HAP-1 (cell line): ENCODE data around the gene MRPL23.
"Not testable (repeated sequence)": the region's sequence is repeated elsewhere in the genome, so short reads cannot be mapped to it uniquely, and the experiment has no call there.

Experiments used
- DNase-seq, 2 experiments: peaks; one replicate each; pipeline ENCODE4 v3.0.0-alpha.2; 2016 to 2020; ENCODE audit warnings: low spot score in 2 of 2
- H3K27me3 ChIP-seq: fragments of 250-450 bp; sonication (Bioruptor Pico); 2 replicates; pipeline ENCODE4 v1.5.1; 2020; ENCODE audit warnings: low read depth, mild to moderate bottlenecking, moderate library complexity
- H3K36me3 ChIP-seq: fragments of 250-450 bp; sonication (Bioruptor Pico); replicated peaks from 2 replicates; pipeline ENCODE4 v1.5.1; 2020; ENCODE audit warnings: mild to moderate bottlenecking
- H3K4me1 ChIP-seq: fragments of 250-450 bp; sonication (Bioruptor Pico); 2 replicates; pipeline ENCODE4 v1.5.1; 2020; ENCODE audit warnings: mild to moderate bottlenecking
- H3K4me3 ChIP-seq: fragments of 250-450 bp; sonication (Bioruptor Pico); 2 replicates; pipeline ENCODE4 v1.5.1; 2020; ENCODE audit warnings: mild to moderate bottlenecking, moderate library complexity
- H3K9me3 ChIP-seq: fragments of 250-450 bp; sonication (Bioruptor Pico); 2 replicates; pipeline ENCODE4 v1.5.1; 2020; ENCODE audit warnings: mild to moderate bottlenecking, moderate library complexity
- in situ Hi-C: fragments of 300-500 bp; cut with MboI; formaldehyde crosslinking; loops from 3 replicates; pipeline ENCODE4 v1.14.3; 2020; ENCODE audit warnings: low sequenced_read_pairs, inconsistent platforms, mixed read lengths

MRPL23 gene

DNA sequence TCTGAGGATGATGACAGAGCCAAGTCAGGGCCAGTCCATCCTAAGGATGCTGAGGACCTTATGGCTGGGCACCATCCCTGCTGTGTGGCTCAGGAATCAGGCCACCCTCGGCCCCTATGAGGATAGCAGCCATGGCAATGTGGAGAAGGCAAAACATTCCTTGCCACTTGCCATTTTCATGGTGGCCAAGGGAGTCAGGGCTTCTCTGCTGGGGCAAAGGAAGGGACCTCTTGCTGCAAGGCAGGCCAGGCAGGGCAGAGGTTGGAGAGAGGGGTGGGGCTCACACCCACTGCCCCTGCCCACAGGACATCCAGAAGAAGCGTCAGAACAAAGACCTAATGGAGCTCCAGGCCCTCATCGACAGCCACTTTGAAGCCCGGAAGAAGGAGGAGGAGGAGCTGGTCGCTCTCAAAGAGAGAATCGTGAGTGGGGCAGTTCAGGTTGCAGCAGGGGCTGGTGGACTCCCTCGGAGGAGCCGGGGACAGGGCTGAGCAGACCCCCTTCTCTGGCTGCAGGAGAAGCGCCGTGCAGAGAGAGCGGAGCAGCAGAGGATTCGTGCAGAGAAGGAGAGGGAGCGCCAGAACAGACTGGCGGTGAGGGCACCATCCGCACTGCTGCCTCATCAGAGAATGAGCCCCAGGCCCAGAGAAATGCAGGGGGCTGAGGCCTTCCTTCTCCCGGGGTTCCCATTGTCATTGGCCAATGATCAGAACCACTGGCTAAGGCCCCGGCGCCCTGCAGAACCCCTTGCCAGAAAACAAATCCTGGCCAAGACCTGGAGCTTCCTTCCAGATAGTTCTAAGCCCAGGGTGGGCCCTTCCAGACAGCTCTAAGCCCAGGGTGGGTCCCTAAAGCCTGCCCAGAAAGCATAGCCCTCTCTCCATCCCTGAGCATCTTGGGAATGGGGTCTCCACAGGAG, 13.5 kb upstream of the MRPL23 start:
- in situ Hi-C loops = no loop called here
- Histone ChIP-seq H3K36me3 (no peaks in the 10 kb centered on the region), H3K4me1 (no peaks in the 10 kb centered on the region), H3K4me3 (no peak overlapping the region), H3K27me3 (no peaks in the 10 kb centered on the region), H3K9me3 (no peaks in the 10 kb centered on the region)
- no peak for DNase-seq

DNA sequence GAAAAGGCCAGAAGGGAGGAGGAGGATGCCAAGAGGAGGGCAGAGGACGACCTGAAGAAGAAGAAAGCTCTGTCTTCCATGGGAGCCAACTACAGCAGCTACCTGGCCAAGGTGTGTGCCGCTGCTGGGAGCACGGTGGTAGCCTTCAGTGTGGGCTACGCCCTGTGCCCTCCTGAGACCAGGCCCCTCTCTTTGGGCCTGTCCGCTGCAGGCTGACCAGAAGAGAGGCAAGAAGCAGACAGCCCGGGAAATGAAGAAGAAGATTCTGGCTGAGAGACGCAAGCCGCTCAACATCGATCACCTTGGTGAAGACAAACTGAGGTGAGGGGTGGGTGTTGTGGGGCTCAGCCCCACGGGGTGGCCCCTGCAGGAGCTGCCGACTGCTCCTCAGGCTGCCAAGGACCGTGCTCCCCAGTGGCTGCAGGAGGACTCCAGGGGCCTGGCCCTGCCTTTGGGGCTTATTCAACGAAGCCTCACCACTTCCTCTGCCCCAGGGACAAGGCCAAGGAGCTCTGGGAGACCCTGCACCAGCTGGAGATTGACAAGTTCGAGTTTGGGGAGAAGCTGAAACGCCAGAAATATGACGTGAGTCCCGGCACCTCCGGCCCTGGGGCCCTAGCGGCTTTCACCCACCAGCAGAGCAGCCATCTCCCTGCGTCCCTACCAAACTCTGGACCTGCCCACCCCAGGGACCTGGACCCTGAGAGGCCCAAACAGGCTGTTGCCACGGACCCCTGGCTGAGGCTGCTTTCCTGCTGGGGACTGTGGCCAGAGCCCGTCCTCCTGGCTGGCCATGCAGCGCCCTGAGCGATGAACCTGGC, 12.6 kb upstream of the MRPL23 start:
- Histone ChIP-seq H3K4me3 (no peak overlapping the region), H3K9me3 (no peaks in the 10 kb centered on the region), H3K36me3 (no peaks in the 10 kb centered on the region), H3K4me1 (no peaks in the 10 kb centered on the region), H3K27me3 (no peaks in the 10 kb centered on the region)
- in situ Hi-C loops = loop anchor here (5.0 kb wide), 1 partner anchor 32 kb away; no protein-coding TSS in a partner anchor
- no peak for DNase-seq

DNA sequence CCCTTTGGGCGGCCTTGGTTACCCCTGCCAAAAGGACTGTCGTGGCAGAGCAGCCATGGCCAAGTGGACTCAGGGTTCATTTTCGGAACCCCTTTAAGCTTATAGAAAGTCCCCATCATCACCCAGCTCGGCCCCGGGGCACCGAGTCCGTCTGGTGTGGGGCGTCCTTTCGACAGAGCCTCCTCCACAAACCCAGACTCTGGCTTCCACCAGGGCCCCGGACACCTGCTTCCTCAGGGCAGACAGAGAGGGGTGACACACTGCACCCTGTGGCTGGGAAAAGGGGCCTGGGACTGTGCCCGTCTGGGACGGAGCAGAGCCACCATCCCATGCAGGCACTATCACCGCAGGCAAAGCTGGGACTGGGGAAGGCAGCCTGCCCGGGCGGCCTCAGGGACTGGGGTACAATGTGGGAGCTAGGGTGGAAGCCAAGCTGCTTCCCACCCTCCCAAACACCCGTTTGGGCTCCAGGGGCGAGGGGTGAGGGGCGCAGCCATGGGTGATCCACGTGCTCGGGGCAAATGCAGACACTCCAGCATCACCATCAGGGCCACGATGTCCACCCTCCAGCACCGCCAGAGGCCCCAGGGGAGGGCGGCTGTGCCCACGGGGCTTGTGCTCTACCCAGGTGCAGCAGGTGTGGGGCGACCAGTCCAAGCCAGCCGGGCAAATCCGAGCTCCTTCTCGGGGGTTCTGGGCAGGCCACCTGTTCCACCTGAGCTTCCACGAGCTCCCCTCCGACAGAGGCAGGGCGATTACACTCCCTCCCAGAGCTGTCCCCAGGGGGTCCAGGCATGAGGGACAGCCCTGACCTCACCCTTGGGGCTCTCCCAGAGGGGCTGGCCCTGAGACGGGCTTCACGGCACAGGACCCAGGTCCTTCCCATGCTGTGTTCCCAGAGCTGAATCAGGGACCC, 11.7 kb upstream of the MRPL23 start:
- in situ Hi-C loops = loop anchor here (5.0 kb wide), 1 partner anchor 33 kb away; no protein-coding TSS in a partner anchor
- Histone ChIP-seq H3K4me1 (no peaks in the 10 kb centered on the region), H3K36me3 (no peaks in the 10 kb centered on the region), H3K9me3 (no peaks in the 10 kb centered on the region), H3K4me3 (no peak overlapping the region), H3K27me3 (no peaks in the 10 kb centered on the region)
- DNase-seq = no peak

DNA sequence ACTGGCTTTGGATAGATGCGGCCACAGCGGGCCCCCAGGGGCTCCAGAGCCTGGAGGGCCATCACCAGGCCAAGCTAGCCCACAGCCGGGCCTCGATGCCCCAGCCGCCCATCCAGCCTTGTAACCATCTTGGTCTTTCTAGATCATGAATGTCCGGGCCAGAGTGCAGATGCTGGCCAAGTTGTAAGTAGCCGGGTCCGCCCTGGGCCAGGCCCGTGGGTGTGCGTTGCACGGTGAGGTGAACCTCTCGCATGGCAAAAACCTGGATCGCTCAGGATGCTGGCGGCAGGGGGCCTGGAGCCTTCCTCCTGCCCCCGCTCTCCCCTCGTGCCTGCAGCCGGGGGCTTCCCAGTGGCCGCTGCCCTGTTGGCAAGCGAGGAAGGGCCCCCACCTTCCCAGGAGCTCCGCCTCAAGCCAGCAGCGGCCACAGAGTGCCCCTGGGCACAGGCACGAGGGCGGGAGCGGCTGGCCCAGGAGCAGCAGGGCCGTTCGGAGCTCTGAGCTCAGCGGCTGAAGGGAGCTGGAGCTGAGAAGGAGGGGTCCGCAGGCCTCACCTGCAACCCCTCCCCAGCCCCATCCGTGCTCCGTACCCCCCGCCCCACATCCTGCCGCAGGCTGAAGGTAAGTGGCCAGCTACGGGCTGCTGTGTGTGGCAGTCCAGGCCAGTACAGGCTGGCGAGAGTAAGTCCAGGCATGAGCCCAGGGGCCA, 10.9 kb upstream of the MRPL23 start:
- Histone ChIP-seq H3K4me1 (no peaks in the 10 kb centered on the region), H3K27me3 (no peaks in the 10 kb centered on the region), H3K4me3 (no peak overlapping the region), H3K36me3 (no peaks in the 10 kb centered on the region), H3K9me3 (no peaks in the 10 kb centered on the region)
- no peak for DNase-seq
- in situ Hi-C loops = loop anchor here (5.0 kb wide), 1 partner anchor 34 kb away; no protein-coding TSS in a partner anchor

DNA sequence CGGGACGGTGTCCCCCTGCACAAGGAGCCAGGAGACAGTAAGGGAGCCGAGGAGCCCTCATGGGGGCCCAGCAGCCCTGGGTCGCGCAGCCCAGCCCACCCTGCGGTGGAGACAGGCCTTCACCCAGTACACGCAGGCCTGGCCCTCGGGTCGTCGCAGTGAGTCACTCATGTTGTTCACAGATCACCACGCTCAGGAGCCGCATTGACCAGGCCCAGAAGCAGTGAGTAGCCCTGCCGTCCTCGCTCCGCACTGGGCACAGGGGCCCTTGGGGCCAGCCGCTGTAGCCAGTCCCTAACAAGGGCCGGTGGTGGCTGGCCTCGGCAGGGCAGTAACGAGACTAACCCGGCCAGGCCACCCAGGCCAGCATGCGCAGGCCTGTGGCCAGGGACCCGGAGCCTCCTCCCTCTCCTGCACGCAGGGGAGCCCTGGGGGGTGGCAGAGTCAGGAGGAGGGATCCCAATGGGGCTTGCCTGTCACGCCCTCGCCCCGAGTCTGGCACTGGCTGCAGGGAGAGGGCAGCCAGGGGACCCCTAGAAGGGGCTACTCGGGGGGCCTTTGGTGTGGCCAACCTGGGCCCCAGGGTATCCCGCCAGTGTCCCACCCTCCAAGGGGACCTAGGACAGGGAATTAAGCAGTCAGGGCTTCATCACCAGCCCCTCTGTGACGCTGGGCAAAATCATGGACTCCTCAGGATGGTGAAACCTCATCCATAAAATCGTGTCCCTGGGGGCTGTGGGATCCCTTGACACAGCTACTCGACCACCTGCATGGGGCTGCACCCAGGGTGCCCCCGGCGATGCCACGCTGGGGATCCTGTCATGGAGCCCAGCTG, 10.1 kb upstream of the MRPL23 start:
- no peaks in the 10 kb centered on the region for H3K27me3 ChIP-seq
- in situ Hi-C loops = loop anchor here (5.0 kb wide), 1 partner anchor 35 kb away; no protein-coding TSS in a partner anchor
- H3K4me1 ChIP-seq = no peaks in the 10 kb centered on the region

DNA sequence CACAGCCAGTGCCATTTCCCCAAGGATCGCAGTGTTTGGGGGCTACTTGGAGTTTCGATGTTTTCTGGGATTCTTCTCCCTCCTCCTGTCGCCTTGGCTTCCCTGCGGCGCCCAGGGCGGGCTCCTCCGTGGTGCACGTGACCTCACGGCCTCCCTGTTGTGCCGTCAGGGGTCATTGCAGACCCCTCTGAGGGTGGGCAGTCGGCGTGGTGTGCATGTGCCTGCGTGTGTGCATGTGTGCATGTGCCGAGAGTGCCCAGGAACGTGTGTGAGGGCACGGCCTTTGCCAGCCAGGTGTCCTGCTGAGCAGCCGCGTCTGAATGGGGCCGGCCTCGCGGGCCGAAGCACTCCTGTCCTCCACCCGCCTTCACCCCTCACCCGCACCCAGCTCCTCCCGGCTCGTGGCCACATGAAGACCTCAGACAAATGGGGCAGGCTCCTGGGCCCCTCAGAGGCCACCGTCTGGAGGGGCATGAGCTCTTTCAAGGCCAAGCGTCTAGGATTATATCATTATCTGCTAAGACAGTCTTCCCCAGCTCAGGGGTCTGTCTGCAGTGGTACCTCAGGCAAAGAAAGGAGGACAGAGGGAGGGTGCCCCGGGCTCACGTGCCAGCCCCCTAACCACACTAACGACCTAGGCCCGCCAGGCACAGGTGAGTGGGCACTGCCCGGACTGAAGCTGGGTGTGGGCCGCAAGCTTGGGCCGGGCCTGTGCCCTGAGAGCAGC, 9.4 kb upstream of the MRPL23 start:
- no peaks in the 10 kb centered on the region for H3K4me1 ChIP-seq
- no peak overlapping the region for H3K4me3 ChIP-seq
- H3K36me3 ChIP-seq = no peaks in the 10 kb centered on the region
- no peaks in the 10 kb centered on the region for H3K9me3 ChIP-seq
- in situ Hi-C loops = loop anchor here (5.0 kb wide), 1 partner anchor 35 kb away; no protein-coding TSS in a partner anchor
- H3K27me3 ChIP-seq = no peaks in the 10 kb centered on the region
- no peak for DNase-seq

More for the DNA sequence above, 10.1 kb upstream of the MRPL23 start:
- H3K9me3 ChIP-seq = no peaks in the 10 kb centered on the region
- DNase-seq = no peak
- no peak overlapping the region for H3K4me3 ChIP-seq
- no peaks in the 10 kb centered on the region for H3K36me3 ChIP-seq

DNA sequence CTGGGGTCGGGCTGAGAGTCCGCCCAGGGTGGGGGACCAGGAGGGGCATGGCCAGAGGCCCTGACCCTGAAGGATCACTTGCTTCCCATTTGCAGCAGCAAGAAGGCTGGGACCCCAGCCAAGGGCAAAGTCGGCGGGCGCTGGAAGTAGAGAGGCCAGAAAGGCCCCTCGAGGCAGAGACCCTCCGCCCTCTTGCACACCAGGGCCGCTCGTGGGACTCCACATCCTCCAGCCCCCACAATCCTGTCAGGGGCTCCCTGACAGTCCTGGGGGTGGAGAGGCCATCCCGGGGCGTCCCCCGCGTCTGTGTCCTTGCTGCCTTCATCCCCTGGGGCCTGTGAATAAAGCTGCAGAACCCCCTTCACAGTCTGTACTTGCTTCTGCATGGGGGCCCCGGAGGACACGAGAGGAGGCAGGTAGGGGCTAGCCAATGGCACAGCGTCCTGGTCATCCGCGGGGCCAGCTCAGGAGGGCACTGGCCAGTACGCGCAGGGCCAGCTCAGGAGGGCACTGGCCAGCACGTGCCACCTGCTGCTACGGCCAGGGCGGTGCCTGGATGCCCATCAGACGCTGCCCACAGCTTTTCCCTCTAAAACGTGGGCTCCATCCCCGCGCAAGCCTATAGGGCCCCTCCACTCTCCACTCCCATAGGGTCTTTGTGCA, 8.7 kb upstream of the MRPL23 start:
- no peaks in the 10 kb centered on the region for H3K4me1 ChIP-seq
- no peaks in the 10 kb centered on the region for H3K9me3 ChIP-seq
- H3K27me3 ChIP-seq = no peaks in the 10 kb centered on the region
- H3K36me3 ChIP-seq = no peaks in the 10 kb centered on the region
- in situ Hi-C loops = loop anchor here (5.0 kb wide), 1 partner anchor 36 kb away; no protein-coding TSS in a partner anchor
- DNase-seq = no peak
- no peak overlapping the region for H3K4me3 ChIP-seq

DNA sequence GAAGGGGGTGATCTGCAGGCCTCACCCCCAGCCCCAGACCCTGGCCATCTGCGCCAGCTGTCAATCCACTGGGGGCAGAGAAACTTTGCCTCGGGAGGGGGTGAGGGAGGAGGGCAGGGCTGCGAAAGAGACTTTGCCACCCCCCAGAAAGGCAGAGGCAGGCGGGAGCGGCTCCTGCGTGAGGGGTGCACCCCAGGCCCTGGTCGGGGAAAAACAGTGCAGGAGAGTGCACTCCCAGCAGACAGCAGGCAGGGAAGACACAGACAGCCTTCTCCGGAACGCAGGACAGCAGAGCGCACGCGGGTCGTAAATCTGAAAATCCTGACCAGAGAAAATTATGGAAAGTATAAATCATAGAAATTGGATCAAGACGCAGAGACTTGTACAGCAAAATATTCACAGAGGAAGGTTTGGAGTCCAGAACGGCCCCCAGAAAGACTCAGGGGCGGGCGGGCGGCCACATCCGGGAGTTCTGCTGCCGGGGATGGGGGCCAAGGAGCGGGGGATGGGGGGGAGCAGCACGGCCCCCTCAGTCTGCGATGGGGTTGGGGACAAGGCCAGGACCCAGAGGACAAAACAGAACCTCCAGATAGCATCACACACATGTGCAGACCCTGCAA, 8.0 kb upstream of the MRPL23 start:
- H3K4me1 ChIP-seq = peaks cover 3% of the 10 kb centered on the region; the same call in 1 of the 2 replicates
- H3K4me3 ChIP-seq = no peak overlapping the region
- H3K36me3 ChIP-seq = no peaks in the 10 kb centered on the region
- no peaks in the 10 kb centered on the region for H3K27me3 ChIP-seq
- in situ Hi-C loops = loop anchor here (5.0 kb wide), 1 partner anchor 37 kb away; no protein-coding TSS in a partner anchor
- no peaks in the 10 kb centered on the region for H3K9me3 ChIP-seq
- DNase-seq = no peak

DNA sequence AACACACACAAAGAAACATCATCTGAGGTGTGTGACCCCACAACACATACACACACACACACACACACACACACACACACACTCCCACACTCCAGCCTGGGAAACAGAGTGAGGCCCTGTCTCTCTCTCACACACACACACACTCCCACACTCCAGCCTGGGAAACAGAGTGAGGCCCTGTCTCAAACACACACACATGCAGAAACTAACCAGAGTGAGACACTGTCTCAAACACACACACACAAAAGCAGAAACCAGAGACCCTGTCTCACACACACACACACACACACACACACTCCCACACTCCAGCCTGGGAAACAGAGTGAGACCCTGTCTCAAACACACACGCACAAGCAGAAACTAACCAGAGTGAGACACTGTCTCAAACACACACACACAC, 7.3 kb upstream of the MRPL23 start:
- in situ Hi-C loops = loop anchor here (5.0 kb wide), 1 partner anchor 37 kb away; no protein-coding TSS in a partner anchor
- DNase-seq = not testable (repeated sequence)

DNA sequence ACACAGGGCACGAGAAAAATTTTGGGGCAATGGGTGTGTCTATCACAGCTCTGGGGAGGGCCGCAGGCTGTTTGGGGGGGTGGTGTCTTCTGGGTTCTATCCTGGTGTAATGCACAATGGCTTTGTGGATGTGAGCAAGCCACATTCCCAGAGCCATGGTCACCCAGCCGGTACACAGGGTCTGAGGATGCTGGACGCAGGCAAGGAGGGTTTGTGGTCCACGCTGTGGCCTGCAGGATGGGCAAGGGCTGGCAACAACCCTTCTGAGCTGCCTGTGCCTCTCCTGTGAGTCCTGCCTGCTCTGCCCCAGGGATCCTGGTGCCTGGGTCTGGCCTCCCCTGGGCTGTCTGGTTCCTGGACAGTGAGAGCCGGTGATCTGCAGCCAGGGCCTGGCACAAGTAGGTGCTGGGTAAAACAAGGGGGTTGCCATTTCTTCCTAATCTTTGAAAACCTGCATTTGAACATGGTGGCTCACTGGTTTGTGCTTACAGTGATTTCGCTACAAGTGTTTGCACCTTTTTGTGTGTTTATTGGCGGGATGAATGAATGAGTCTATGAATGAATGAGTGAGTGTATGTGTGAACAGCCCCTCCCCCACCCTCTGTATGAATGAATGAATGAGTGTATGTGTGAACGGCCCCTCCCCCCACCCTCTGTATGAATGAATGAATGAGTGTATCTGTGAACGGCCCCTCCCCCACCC, 4.4 kb upstream of the MRPL23 start:
- in situ Hi-C loops = no loop called here
- no peaks in the 10 kb centered on the region for H3K9me3 ChIP-seq
- no peaks in the 10 kb centered on the region for H3K27me3 ChIP-seq
- no peaks in the 10 kb centered on the region for H3K36me3 ChIP-seq
- no peak for DNase-seq
- H3K4me1 ChIP-seq = peaks cover 3% of the 10 kb centered on the region; the same call in 1 of the 2 replicates
- no peak overlapping the region for H3K4me3 ChIP-seq

More for the DNA sequence above, 7.3 kb upstream of the MRPL23 start:
- H3K36me3 ChIP-seq, H3K4me1 ChIP-seq, H3K27me3 ChIP-seq, H3K9me3 ChIP-seq, H3K4me3 ChIP-seq: not testable (repeated sequence)
